Endothelial cell (in vitro differentiated cells): ENCODE results near the gene APBB1. TPM values are rescaled to one million over a fixed set of nuclear protein-coding genes. Genes with fewer than 3 reads are reported as not detected.

Source experiments
- DNase-seq: peaks from one replicate; pipeline ENCODE4 v3.0.0; 2021; ENCODE audit warnings: low spot score
- H3K27ac Mint-ChIP-seq: one replicate; pipeline ENCODE4 v1.8.0; 2021; ENCODE audit warnings: mixed read lengths, inconsistent platforms; ENCODE audit not compliant: unreplicated experiment
- H3K27me3 Mint-ChIP-seq: one replicate; pipeline ENCODE4 v1.8.0; 2021; ENCODE audit warnings: mild to moderate bottlenecking, moderate library complexity, mixed read lengths, inconsistent platforms; ENCODE audit not compliant: unreplicated experiment
- H3K36me3 Mint-ChIP-seq: one replicate; pipeline ENCODE4 v1.8.0; 2021; ENCODE audit warnings: mild to moderate bottlenecking, low read depth, mixed read lengths, inconsistent platforms; ENCODE audit not compliant: unreplicated experiment
- H3K4me1 Mint-ChIP-seq: one replicate; pipeline ENCODE4 v1.8.0; 2021; ENCODE audit warnings: mild to moderate bottlenecking, mixed read lengths, inconsistent platforms; ENCODE audit not compliant: unreplicated experiment
- H3K4me3 Mint-ChIP-seq: one replicate; pipeline ENCODE4 v1.8.0; 2021; ENCODE audit warnings: mild to moderate bottlenecking, mixed read lengths, inconsistent platforms; ENCODE audit not compliant: unreplicated experiment
- H3K9me3 Mint-ChIP-seq: one replicate; pipeline ENCODE4 v1.8.0; 2021; ENCODE audit warnings: mixed read lengths, inconsistent platforms; ENCODE audit not compliant: unreplicated experiment
- long read RNA-seq: library from polyadenylated mRNA; unstranded; transcript quantifications from one replicate; pipeline ENCODE4 v2.0.0, GENCODE V29; 2020; ENCODE audit not compliant: unreplicated experiment
- total RNA-seq: library from RNA; stranded (reverse); fragmentation: NEBNext Ultra II Directional; extraction: Animal tissue kit (Norgen Biotek cat#: 25700); gene quantifications from one replicate; pipeline ENCODE4 v1.2.1, GENCODE V29; 2021; ENCODE audit not compliant: unreplicated experiment
- TF ChIP-seq, protein P1 (sequence below): fragments of 200-600 bp; sonication (generic); IDR thresholded peaks from one replicate; pipeline ENCODE4 v1.5.0; 2021; ENCODE audit warnings: antibody characterized with exemption; ENCODE audit not compliant: unreplicated experiment

Gene APBB1
- total RNA-seq = 43.6 TPM
- long read RNA-seq, transcript APBB1-201 (14 exons, 2,636 nt) = major isoform, 26 of 40 reads
- long read RNA-seq, partial matches to known transcripts = 4 of 40 reads
- long read RNA-seq, other reads (novel, unspliced or antisense) = 3 of 40 reads

DNA sequence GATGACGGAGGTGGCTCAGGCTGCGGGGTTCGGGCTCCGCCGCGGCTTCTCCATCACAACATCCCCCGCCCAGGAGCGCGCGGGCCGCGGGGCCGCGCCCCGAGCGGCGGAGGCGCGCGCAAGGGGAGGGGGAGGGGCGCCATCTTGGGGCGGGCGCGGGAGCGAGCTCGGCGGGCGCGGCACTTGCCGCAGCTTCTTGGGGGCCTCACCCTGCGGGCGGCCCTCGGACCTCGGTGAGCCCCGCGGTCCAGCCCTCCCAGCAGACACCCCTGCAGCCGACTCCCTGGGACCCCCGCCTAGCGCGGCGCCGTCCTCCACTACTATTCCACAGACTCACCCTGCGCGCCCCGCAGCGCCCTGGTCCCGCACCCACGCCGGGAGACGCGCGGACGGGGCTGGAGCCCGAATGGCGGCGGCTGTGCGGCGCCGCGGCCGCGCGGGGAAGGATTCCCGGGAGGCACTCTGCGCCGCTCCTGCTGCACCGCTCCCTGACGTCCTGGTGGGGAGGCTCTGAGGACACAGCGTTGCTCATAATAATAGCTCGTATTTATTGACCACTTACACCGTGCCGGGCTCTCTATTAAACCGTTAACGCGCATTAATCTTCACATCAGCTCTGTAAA lies at the start of gene APBB1:
APBB1 (minus strand) TSS at position 86 of the 623 bp plus-strand sequence. CDS start 7,747 bp downstream, outside the sequence.
- H3K4me1 Mint-ChIP-seq = peaks cover 3% of the 10 kb centered on the region
- H3K27ac Mint-ChIP-seq = no peak within 1 kb of the TSS
- H3K9me3 Mint-ChIP-seq = no peaks in the 10 kb centered on the region
- H3K36me3 Mint-ChIP-seq = no peaks in the 10 kb centered on the region
- peak within 1 kb of the TSS; percentile 88 for H3K4me3 Mint-ChIP-seq
- peaks cover 4% of the 10 kb centered on the region for H3K27me3 Mint-ChIP-seq
- TF ChIP-seq, protein P1, sequence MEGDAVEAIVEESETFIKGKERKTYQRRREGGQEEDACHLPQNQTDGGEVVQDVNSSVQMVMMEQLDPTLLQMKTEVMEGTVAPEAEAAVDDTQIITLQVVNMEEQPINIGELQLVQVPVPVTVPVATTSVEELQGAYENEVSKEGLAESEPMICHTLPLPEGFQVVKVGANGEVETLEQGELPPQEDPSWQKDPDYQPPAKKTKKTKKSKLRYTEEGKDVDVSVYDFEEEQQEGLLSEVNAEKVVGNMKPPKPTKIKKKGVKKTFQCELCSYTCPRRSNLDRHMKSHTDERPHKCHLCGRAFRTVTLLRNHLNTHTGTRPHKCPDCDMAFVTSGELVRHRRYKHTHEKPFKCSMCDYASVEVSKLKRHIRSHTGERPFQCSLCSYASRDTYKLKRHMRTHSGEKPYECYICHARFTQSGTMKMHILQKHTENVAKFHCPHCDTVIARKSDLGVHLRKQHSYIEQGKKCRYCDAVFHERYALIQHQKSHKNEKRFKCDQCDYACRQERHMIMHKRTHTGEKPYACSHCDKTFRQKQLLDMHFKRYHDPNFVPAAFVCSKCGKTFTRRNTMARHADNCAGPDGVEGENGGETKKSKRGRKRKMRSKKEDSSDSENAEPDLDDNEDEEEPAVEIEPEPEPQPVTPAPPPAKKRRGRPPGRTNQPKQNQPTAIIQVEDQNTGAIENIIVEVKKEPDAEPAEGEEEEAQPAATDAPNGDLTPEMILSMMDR = no peak
- DNase-seq = peak; percentile 58

DNA sequence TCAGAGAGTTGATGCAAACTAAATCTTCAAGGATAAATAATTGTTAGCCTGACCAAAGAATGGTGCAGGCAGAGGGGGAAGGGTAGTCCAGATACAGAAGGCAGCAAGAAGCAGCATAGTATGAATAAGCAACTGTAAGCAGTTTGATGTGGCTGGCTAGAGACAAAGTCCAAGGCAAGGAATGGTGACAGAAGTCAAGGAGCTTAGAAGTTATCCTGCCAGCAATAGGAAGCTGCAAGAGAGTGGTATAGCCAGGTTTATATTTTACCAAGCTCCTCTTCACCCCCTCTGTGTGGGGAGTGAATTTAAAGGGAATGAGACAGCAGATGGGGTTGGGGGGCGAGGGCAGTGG lies 40.2 kb upstream of the APBB1 start:
- Mint-ChIP-seq H3K4me3 (no peak overlapping the region), H3K4me1 (no peaks in the 10 kb centered on the region), H3K9me3 (no peaks in the 10 kb centered on the region), H3K27ac (no peak overlapping the region), H3K36me3 (peaks cover 29% of the 10 kb centered on the region), H3K27me3 (peaks cover 3% of the 10 kb centered on the region)
- TF ChIP-seq, protein P1 = no peak
- DNase-seq = no peak

DNA sequence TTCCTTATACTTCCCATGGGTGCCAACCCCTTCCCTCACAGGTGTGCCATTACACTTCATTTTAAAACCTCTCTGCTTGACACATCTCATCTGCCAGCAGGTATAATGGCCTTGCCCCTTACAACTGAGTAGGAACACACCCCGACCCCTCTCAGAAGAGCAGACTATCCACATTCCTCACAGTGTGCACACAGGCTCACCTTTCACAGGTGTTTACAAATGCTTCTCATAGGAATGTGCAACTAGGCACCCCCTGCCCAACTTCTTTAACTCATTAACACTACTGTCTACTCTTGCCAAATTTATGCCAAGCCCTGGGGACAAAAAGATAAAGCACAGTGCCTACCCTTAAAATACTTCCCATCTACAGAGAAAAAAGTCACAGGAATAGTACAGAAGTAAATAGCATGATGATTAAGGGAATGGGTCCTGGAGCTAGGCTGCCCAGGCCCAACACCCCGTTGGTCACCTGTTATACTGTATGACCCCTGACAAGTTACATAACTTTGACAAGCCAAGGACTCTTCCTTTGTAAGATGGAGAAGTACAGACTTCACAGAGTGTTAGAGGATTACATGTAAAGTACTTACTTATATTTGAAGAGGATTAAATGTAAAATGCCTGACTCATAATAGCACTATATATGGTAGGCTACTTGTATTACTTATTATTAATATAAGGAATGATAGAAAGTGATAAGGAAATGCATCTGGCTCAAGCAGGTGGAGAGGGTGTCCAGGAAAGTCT lies 39.6 kb upstream of the APBB1 start:
- H3K4me1 Mint-ChIP-seq = no peaks in the 10 kb centered on the region
- TF ChIP-seq, protein P1 = no peak
- no peak for DNase-seq
- H3K9me3 Mint-ChIP-seq = no peaks in the 10 kb centered on the region
- H3K27me3 Mint-ChIP-seq = peaks cover 3% of the 10 kb centered on the region
- H3K36me3 Mint-ChIP-seq = peaks cover 26% of the 10 kb centered on the region
- H3K27ac Mint-ChIP-seq = peak overlapping the region; percentile 25
- H3K4me3 Mint-ChIP-seq = no peak overlapping the region

DNA sequence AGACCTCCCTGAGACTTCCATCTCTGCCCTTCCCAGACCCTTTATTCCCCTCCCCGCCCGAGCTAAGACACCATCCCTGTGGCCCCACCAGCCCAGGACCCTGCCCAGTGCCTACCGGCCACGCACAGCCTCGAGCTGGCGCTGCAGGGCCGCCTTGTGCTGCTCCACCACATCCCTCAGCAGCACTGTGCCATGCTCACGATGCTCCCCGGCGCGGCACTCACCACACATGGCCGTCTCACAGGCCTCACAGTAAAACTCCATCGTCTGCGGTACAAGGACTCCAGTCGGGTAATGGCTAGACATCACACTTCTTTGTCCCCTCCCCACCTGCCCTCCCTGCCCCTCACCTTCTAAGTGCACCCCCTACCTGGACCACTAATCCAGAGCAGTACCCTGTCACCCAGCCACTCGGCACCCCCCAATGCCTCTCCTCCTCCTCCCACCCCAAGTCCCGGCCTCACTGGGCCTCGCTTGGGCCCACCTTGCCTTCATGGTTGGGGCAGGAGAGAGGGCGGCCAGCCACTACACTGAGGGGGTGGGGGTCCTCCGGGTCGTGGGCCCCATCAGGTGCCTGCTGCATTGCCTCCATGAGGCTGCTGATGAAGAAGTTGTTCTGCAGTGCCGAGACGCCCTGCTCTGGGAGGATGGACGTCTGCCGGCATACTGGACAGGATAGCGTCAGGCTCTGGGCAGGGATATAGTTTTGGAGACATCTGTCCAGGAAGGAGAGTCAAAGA lies 38.9 kb upstream of the APBB1 start:
- Mint-ChIP-seq H3K4me1 (no peaks in the 10 kb centered on the region), H3K27me3 (peaks cover 3% of the 10 kb centered on the region), H3K27ac (no peak overlapping the region), H3K9me3 (no peaks in the 10 kb centered on the region), H3K36me3 (peaks cover 23% of the 10 kb centered on the region), H3K4me3 (no peak overlapping the region)
- TF ChIP-seq, protein P1 = no peak
- no peak for DNase-seq
